T1000 (cell line): ENCODE results near the gene VSX2.
A peak's percentile ranks its signal among the peaks of the same experiment; 100 is the strongest.

Experiments used
- DNase-seq: peaks from one replicate; lab custom pipeline; 2025; ENCODE audit warnings: mixed read lengths; lab: John Stamatoyannopoulos, UW

Gene VSX2

DNA sequence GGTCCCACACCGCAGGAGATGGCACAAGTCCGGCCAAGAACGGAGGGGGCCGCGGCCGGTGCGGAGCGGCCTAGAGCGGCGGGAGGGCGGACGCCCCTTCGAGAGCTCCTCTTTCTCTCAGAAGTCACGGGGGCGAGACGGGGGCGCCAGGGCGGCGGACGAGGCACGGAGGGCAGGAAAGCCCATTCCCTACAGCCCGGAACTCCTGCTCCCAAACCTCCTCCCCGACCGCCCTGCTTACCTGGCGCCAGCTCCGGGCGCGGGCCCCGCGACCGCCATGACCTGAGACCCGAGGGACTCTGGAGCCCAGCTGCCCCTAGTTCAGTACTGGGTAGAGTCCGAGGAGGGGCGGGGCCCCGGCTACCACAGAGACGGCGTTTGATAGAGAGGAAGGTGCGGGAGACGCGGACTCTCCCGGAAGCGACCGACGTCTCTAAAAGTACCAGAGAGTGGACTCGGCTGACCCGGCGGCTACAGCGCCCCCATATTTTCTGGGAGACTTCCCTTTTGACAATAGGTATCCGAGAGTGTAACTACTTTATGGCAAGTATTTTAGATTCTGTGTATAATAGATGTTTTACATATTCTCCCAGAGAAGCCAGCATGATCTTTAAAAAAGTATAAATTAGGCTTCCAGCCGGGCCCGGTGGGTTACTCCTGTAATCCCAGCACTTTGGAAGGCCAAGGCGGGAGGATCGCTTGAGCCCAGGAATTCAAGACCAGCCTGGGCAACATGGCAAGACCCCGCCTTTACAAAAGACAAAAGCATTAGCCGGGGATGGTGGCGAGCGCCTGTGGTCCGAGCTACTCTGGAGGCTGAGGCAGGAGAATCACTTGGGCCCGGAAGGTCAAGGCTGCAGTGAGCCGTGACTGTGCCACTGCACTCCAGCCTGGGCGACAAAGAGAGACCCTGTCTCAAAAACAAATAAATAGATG lies 63.7 kb downstream of the VSX2 start, which contains the start of gene ABCD4:
Gene ABCD4, minus strand, starts transcription at position 301 of the 936 bp plus-strand sequence. Its CDS starts 22 bp downstream, at position 279.
- DNase-seq = peak; percentile 82

DNA sequence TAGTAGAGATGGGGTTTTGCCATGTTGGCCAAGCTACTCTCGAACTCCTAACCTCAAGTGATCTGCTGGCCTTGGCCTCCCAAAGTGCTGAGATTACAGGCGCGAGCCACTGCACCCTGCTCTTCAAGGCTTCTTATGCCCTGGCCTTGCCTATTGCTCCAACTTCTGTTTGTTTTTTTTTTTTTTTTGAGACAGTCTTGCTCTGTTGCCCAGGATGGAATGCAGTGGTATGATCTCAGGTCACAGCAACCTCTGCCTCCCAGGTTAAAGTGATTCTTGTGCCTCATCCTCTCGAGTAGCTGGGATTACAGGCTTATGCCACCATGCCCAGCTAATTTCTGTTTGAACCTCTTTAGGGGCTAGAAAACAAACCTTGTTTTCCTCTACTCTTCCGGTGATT lies 69.4 kb downstream of the VSX2 start:
- no peak for DNase-seq

GRCh38 chr14:74309125-74310022 lies 70.1 kb downstream of the VSX2 start:
- no peak for DNase-seq

- DNase-seq = no peak
Measured at GRCh38 chr14:74312161-74312560, 72.9 kb downstream of the VSX2 start.
